AG04450 (cell line): ENCODE data around the gene LGI1. TPM values are rescaled to one million over a fixed set of nuclear protein-coding genes. Genes with fewer than 3 reads are reported as not detected.

ENCODE experiments used
- CTCF ChIA-PET: fragments of 300-600, 350-600 bp; formaldehyde crosslinking; extraction: SDS; loops from one replicate; lab custom pipeline; 2022; ENCODE audit warnings: antibody characterized with exemption, inconsistent platforms; lab: Charles Lee
- POLR2A ChIA-PET: fragments of 350-600 bp; formaldehyde crosslinking; extraction: SDS; loops from one replicate; lab custom pipeline; 2021; ENCODE audit warnings: antibody characterized with exemption, inconsistent platforms; lab: Yijun Ruan, JAX
- DNase-seq: peaks from one replicate; pipeline ENCODE4 v3.0.0-alpha.2; 2011; ENCODE audit warnings: low read depth, low spot score
- H3K27ac ChIP-seq: one replicate; pipeline ENCODE4 v1.5.1; 2012; ENCODE audit warnings: low read depth, low read length, control low read depth
- H3K27me3 ChIP-seq: one replicate; pipeline ENCODE4 v1.6.0; 2012; ENCODE audit warnings: low read length; ENCODE audit not compliant: control insufficient read depth, insufficient read depth
- H3K4me3 ChIP-seq: 2 replicates; pipeline ENCODE4 v1.5.1; 2011; ENCODE audit warnings: mild to moderate bottlenecking, low read depth, low read length, control low read depth
- H3K9me3 ChIP-seq: 2 replicates; pipeline ENCODE4 v1.5.1; 2012; ENCODE audit warnings: low read length; ENCODE audit not compliant: control insufficient read depth, insufficient read depth
- CTCF ChIP-seq: IDR thresholded peaks from 2 replicates; pipeline ENCODE4 v1.5.1; 2011; ENCODE audit warnings: low read depth, low read length, control low read depth, inconsistent platforms
- polyA plus RNA-seq: library from polyadenylated mRNA; depleted of rRNA; stranded (reverse); fragments of >200 nt; gene quantifications from 2 replicates; pipeline ENCODE4 v1.2.3, GENCODE V29; 2011

LGI1 gene
- polyA plus RNA-seq, 1 experiment, result not detected

- CTCF ChIA-PET, result no interaction called here
- no peaks in the 10 kb centered on the region for H3K9me3 ChIP-seq
- POLR2A ChIA-PET, result no interaction called here
- TF ChIP-seq CTCF, result no peak
- H3K4me3 ChIP-seq, result no peak overlapping the region
- peaks cover 3% of the 10 kb centered on the region for H3K27me3 ChIP-seq
- DNase-seq, result no peak
- H3K27ac ChIP-seq, result no peak overlapping the region
Observed at GRCh38 chr10:93749218-93749799, 8.4 kb upstream of the LGI1 start.

- no peak for TF ChIP-seq CTCF
- DNase-seq, result no peak
- POLR2A ChIA-PET, result no interaction called here
Observed at GRCh38 chr10:93751124-93751523, 6.6 kb upstream of the LGI1 start.

GRCh38 chr10:93751832-93752231, 5.9 kb upstream of the LGI1 start:
- TF ChIP-seq CTCF, result no peak
- Histone ChIP-seq H3K27ac (no peak overlapping the region), H3K4me3 (no peak overlapping the region), H3K9me3 (no peaks in the 10 kb centered on the region), H3K27me3 (peaks cover 16% of the 10 kb centered on the region)
- DNase-seq, result no peak
- POLR2A ChIA-PET, result no interaction called here
- CTCF ChIA-PET, result interaction anchor here (0.7 kb wide), 1 partner anchor 63 kb away, joined by 3 read pairs; no protein-coding TSS in a partner anchor

More at GRCh38 chr10:93751124-93751523, 6.6 kb upstream of the LGI1 start:
- no peak overlapping the region for H3K4me3 ChIP-seq
- CTCF ChIA-PET, result no interaction called here
- H3K9me3 ChIP-seq, result no peaks in the 10 kb centered on the region
- no peak overlapping the region for H3K27ac ChIP-seq
- H3K27me3 ChIP-seq, result peaks cover 9% of the 10 kb centered on the region

GRCh38 chr10:93752761-93753160, 5.0 kb upstream of the LGI1 start:
- no peak for TF ChIP-seq CTCF
- Histone ChIP-seq H3K27ac (no peak overlapping the region), H3K4me3 (no peak overlapping the region), H3K9me3 (no peaks in the 10 kb centered on the region), H3K27me3 (peaks cover 23% of the 10 kb centered on the region)
- ChIA-PET CTCF (no interaction called here), POLR2A (interaction anchor here (0.5 kb wide), 1 partner anchor 74 kb away, joined by 3 read pairs; no protein-coding TSS in a partner anchor)
- DNase-seq, result no peak

- H3K27me3 ChIP-seq, result peaks cover 30% of the 10 kb centered on the region
- CTCF ChIA-PET, result interaction anchor here (1.3 kb wide), 1 partner anchor 105 kb away, joined by 3 read pairs; no protein-coding TSS in a partner anchor
- H3K27ac ChIP-seq, result no peak overlapping the region
- DNase-seq, result no peak
- no peak for TF ChIP-seq CTCF
- POLR2A ChIA-PET, result no interaction called here
- no peak overlapping the region for H3K4me3 ChIP-seq
- no peaks in the 10 kb centered on the region for H3K9me3 ChIP-seq
Observed at GRCh38 chr10:93753621-93754250, 4.0 kb upstream of the LGI1 start.
